ENCODE results near the gene SEC23IP.

Gene SEC23IP

DNA sequence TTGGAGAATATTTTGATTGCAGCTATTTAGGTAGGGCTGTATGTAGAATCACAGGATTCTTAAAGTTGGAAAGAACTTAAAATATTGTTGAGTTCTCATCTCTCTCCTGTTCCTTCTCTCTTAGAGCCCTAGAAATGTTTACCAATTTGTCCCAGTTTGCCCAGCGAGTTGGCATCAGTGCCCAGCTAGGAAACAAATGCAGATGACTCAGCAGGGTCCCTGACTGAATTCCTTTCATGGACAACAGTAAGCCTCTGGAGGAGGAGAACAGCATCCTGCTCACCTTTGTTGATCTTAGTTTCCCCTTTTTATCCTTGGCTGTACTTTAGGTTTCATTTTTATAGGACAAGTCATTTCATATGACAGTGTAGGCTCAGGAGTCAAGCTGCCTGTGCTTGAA lies 89.3 kb downstream of the SEC23IP start:
- Histone ChIP-seq H3K4me3 (ENCODE audit: low read depth, low read length) (no peak overlapping the region), H3K9me3 (ENCODE audit: control insufficient read depth, insufficient read depth, low read depth, low read length) (peaks cover 3% of the 10 kb centered on the region; the same call in 1 of the 2 replicates), H3K9ac (ENCODE audit: low read length) (no peak overlapping the region), H3K27ac (ENCODE audit: low read depth, low read length) (no peak overlapping the region), H3K4me1 (ENCODE audit: control insufficient read depth, insufficient read depth, low read length) (peaks cover 3% of the 10 kb centered on the region; the same call in 1 of the 2 replicates), H3K36me3 (ENCODE audit: control insufficient read depth, insufficient read depth, low read length) (no peaks in the 10 kb centered on the region), H3K27me3 (ENCODE audit: control insufficient read depth, insufficient read depth, low read length) (no peaks in the 10 kb centered on the region)

DNA sequence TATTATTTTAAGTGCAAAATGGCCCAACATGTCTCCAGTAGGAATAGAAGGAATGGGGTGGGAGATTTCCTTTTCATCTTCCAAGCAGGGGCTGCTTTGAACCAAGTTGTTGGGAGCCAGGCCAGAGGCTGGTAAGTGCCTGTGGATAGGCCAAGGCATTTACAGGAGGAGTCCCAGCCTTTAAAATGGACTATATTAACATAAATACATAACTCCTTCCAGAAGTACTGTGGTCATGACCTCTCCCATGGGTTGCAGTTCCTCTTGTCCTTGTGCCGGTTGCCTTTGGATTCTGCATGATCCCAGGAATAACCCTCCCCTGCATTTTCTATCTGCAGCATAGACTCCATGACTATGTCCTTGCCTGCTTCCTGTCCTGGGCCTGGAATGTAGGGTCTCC lies 95.8 kb downstream of the SEC23IP start:
- Histone ChIP-seq H3K4me1 (ENCODE audit: control insufficient read depth, insufficient read depth, low read length) (no peaks in the 10 kb centered on the region), H3K36me3 (ENCODE audit: control insufficient read depth, insufficient read depth, low read length) (no peaks in the 10 kb centered on the region), H3K27ac (ENCODE audit: low read depth, low read length) (no peak overlapping the region), H3K27me3 (ENCODE audit: control insufficient read depth, insufficient read depth, low read length) (no peaks in the 10 kb centered on the region), H3K9ac (ENCODE audit: low read length) (no peak overlapping the region), H3K4me3 (ENCODE audit: low read depth, low read length) (no peak overlapping the region), H3K9me3 (ENCODE audit: control insufficient read depth, insufficient read depth, low read depth, low read length) (peaks cover 3% of the 10 kb centered on the region; the same call in 1 of the 2 replicates)

DNA sequence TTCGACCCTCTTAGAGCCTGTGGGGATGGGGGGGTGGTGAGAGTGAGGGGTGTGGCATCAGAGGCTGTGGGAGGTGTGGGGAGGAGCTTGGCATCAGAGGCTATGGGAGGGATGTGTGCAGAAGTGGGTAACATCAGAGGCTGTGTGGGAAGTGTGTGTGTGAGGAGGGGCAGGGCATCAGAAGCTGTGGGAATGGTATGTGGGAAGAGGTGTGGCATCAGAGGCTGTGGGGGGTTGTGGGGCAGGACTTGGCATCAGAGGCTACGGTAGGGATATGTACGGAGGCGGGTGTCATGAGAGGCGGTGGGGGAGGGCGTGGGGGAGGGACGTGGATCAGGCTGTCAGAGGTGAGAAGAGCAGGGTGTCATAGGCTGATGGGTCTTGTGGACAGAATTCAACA lies 97.4 kb downstream of the SEC23IP start:
- H3K9ac ChIP-seq (ENCODE audit: low read length): no peak overlapping the region
- H3K27me3 ChIP-seq (ENCODE audit: control insufficient read depth, insufficient read depth, low read length): no peaks in the 10 kb centered on the region
- H3K27ac ChIP-seq (ENCODE audit: low read depth, low read length): no peak overlapping the region
- H3K4me1 ChIP-seq (ENCODE audit: control insufficient read depth, insufficient read depth, low read length): no peaks in the 10 kb centered on the region
- H3K9me3 ChIP-seq (ENCODE audit: control insufficient read depth, insufficient read depth, low read depth, low read length): no peaks in the 10 kb centered on the region
- H3K4me3 ChIP-seq (ENCODE audit: low read depth, low read length): no peak overlapping the region
- H3K36me3 ChIP-seq (ENCODE audit: control insufficient read depth, insufficient read depth, low read length): no peaks in the 10 kb centered on the region

DNA sequence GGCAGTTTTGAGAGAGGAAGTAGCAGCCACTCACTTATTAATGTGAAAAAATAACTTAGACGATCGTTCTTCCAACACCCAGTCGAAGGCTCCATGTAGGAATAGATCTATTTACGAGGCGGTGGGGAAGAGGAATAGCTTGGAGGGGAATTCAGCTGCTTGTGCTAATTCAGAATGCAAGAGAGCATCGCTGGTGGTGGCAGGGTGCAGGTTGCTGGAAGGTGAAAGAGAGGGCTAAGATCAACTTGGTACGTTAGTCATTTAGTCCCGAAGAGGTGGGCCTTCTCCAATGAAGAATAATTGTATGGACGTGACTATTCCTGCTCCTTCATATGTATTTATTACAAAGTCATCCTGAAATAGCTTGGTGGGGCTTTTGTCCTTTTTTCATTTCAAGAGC lies 98.5 kb downstream of the SEC23IP start:
- Histone ChIP-seq H3K9me3 (ENCODE audit: control insufficient read depth, insufficient read depth, low read depth, low read length) (no peaks in the 10 kb centered on the region; the same call in 1 of the 2 replicates), H3K4me3 (ENCODE audit: low read depth, low read length) (no peak overlapping the region), H3K9ac (ENCODE audit: low read length) (no peak overlapping the region), H3K27ac (ENCODE audit: low read depth, low read length) (no peak overlapping the region), H3K4me1 (ENCODE audit: control insufficient read depth, insufficient read depth, low read length) (no peaks in the 10 kb centered on the region), H3K36me3 (ENCODE audit: control insufficient read depth, insufficient read depth, low read length) (no peaks in the 10 kb centered on the region), H3K27me3 (ENCODE audit: control insufficient read depth, insufficient read depth, low read length) (no peaks in the 10 kb centered on the region)

DNA sequence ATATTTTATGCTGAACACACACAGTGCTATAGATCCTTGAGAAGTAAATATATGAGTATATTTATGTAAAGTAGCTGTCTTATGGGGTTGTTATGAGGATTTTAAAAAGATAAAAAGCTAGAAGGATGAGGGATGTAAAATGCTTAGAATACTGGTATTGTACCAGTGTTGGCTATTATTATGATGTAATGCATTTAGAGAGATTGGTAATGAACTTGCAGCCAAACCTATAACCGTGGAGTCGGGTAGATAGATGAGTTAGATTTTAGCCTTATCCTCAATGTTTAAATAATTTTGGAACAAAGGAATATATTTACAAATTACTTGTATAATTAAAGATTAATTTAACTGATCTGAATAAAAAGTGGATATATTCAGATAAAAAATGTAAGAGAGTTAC lies 99.3 kb downstream of the SEC23IP start:
- Histone ChIP-seq H3K9ac (ENCODE audit: low read length) (no peak overlapping the region), H3K4me3 (ENCODE audit: low read depth, low read length) (no peak overlapping the region), H3K27ac (ENCODE audit: low read depth, low read length) (no peak overlapping the region), H3K4me1 (ENCODE audit: control insufficient read depth, insufficient read depth, low read length) (no peaks in the 10 kb centered on the region), H3K36me3 (ENCODE audit: control insufficient read depth, insufficient read depth, low read length) (no peaks in the 10 kb centered on the region), H3K9me3 (ENCODE audit: control insufficient read depth, insufficient read depth, low read depth, low read length) (no peaks in the 10 kb centered on the region; the same call in 1 of the 2 replicates), H3K27me3 (ENCODE audit: control insufficient read depth, insufficient read depth, low read length) (no peaks in the 10 kb centered on the region)

Data from HUES6 (cell line).